Midbrain (tissue), 1 donor: ENCODE measurements around the gene CLDN9.
A peak's percentile ranks its signal among the peaks of the same experiment; 100 is the strongest.

Experiments
- DNase-seq: peaks from one replicate; lab custom pipeline; 2025; lab: John Stamatoyannopoulos, UW

Gene CLDN9, protein sequence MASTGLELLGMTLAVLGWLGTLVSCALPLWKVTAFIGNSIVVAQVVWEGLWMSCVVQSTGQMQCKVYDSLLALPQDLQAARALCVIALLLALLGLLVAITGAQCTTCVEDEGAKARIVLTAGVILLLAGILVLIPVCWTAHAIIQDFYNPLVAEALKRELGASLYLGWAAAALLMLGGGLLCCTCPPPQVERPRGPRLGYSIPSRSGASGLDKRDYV

DNA sequence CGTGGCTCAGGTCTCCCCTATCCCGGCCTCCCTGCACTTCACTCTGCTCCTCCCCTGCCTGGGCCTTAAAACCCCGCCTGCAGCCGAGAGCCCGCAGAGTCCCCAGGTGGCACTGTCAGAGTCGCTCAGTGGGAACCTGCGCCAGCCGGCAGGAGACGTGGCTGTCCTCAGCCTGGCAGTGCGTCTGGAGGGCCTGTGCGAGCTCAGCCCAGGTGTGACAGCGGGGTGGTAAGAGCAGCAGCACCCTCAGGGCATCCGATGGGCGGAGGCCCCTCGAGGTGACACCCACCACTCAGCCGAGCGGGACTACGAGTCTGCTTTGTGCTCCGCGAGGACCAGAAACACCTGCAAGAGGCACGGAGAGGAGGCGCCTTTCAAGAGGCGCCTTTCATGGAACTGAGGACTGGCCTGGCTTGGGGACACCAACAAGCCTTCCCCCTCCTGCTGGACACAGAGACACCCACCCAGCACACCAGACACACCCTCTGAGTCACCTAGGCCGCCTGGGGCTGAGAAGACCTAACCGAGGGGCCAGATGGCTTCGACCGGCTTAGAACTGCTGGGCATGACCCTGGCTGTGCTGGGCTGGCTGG lies at the start of gene CLDN9:
TSS of gene CLDN9 (plus strand) at position 96 of the 593 bp plus-strand sequence. CDS start at position 536, 440 bp downstream.
- DNase-seq, result no peak

DNA sequence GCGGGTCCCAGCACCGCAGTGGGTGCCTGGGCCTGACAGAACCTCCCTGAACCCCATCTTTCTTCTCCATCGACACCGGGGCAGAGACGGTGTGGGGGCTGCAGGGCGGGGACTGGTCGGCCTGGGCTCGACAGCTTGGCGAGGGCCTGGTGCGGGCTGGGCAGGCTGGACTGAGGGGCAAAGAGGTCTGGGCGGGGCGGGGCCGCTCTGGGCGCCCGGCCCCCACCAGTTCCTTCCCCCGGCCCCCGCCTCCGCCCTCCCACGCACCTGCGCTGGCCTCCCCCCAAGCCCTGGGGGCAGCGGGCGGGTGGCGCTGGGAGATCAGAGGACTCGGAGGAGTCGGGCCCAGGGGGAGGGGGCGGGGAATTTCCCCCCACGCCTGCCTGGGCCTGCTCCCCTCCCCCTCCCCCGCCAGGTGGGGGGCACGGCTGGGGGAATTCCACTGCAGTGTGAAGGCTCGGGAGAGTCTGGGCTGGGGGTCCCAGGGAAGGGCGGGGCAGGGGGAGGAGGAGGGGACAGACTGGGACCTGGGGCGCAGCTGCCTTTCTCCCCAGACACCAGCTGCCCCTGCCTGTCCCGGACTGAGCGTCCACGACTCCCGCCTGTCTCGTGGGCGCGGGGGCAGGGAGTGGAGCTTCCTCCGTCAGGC lies 49.5 kb upstream of the CLDN9 start:
- no peak for DNase-seq

DNA sequence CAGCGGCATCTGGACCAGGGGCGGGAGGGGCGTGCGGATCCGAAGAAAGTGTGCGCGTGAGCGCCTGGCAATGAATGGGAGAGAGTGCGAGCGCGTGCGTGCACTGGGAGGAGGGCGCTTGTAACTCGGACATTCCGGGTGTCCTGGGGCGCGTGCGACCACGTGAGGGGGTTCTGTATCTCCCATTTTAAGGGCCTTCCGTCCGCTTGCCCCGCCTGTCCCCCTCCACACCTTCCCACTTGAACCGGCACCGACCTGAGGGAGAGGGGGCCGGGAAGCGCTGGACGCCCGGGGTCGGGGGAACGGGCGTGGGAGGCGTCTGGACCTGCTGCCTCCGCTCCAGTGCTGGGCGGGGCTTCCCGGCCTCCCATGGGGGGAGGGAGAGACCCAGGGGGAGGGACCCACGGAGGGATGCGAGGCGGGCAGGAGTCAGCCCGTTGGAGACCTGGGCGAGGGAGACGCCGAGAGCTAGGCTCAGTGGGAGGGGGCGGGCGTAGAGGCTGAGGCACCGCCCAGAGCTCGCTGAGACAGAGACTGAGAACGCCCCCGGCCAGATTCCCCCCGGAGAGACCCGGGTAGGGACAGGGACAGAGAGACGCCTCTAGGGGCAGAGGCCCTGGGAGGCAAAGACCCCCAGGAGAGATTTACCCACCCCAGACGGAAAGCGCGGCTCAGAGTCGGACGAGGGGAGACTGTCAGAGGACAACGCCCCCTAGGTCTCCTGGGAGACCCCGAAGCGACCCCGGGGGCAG lies 48.8 kb upstream of the CLDN9 start, which contains the start of gene KREMEN2:
TSS of gene KREMEN2 (plus strand) at position 553 of the 752 bp plus-strand sequence. CDS start 246 bp downstream, outside the sequence.
- no peak for DNase-seq

DNA sequence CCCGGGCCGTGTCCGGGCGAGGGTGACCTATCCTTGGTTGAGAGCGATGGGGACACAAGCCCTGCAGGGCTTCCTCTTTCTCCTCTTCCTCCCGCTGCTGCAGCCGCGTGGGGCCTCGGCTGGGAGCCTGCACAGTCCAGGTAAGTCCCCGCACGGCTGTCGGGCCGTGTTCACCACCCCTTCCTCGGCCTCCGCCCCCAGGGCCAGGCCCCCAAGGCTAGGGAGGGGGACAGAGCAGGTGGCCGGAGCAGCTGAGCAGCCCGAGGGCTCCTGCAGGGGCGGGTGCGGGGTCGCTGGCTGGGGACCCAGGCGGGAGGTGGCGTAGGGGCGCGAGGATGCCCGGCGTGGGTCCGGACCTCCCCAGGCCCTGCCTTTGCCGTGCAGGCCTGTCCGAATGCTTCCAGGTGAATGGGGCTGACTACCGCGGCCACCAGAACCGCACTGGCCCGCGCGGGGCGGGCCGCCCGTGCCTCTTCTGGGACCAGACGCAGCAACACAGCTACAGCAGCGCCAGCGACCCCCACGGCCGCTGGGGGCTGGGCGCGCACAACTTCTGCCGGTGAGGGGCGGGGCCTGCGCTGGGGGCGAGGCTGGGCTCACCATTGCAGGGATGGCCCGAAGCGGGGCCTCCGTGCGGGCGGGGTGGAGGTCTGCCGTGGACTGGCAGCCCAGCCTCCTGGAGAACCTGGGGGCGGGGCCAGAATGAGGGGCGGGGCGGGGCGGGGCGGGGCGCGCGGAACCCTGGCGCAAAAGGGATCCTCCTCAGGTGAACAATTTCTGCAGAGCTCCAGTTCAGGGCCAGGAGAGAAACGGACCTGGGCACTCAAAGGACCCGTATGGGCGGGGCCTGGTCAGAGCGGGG lies 48.0 kb upstream of the CLDN9 start:
- DNase-seq, result no peak

DNA sequence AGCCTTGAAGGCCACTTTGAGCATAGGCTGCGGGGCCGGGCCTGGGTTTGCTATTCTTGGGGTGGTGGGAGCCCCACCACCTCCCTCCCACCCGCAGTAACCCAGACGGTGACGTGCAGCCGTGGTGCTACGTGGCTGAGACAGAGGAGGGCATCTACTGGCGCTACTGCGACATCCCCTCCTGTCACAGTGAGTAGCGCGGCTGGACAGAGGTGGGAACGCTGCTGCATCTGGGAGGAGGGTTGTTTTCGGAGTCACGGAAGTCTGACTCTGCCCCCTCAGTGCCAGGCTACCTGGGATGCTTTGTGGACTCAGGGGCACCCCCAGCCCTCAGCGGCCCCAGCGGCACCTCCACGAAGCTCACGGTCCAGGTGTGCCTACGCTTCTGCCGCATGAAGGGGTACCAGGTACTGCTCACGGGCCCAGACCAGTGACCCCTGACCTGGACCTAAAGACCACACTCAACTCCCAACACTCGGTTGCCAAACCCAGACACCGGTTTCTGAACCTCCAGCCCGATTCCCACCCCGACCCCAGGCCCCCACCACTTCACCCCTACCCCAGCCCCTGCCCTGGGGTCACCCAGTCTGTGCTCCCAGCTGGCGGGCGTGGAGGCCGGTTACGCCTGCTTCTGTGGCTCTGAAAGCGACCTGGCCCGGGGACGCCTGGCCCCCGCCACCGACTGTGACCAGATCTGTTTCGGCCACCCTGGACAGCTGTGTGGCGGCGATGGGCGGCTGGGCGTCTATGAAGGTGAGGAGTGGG lies 46.5 kb upstream of the CLDN9 start:
- no peak for DNase-seq

DNA sequence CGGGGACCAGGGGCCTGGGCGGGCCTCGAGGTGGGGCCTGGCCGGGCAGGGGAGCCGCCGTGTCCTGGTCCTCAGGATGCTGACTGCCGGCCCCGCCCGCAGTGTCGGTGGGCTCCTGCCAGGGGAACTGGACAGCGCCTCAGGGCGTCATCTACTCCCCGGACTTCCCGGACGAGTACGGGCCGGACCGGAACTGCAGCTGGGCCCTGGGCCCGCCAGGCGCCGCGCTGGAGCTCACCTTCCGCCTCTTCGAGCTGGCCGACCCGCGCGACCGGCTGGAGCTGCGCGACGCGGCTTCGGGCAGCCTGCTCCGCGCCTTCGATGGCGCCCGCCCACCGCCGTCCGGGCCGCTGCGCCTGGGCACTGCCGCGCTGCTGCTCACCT lies 45.9 kb upstream of the CLDN9 start:
- no peak for DNase-seq

DNA sequence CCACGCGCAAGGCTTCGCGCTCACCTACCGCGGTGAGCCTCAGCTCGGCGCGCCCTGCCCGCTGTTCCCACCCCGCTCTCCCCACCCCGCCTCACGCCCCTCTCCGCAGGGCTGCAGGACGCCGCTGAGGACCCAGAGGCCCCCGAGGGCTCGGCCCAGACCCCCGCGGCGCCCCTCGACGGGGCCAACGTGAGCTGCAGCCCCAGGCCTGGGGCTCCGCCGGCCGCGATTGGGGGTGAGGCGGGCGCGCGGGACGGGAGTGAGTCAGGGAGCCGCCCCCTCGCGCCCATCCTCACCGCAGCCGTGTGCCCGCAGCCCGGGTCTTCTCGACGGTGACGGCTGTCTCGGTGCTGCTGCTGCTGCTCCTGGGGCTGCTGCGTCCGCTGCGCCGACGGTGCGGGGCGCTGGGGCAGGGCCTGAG lies 45.5 kb upstream of the CLDN9 start:
- no peak for DNase-seq

DNA sequence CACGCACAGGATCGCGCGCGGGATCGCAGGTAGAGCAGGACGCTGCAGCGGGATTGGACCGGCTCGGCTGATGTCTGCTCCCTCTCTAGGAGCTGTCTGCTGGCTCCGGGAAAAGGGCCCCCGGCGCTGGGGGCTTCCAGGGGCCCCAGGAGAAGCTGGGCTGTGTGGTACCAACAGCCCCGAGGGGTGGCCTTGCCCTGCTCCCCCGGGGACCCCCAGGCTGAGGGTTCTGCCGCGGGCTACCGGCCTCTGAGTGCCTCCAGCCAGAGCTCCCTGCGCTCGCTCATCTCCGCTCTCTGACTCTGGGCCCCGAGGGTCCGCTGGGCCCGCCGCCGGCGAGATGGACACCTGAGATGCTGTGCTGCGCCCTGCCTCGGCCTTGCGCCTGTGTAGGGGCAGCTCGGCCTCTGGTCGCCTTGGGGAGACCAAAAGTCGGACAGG lies 45.0 kb upstream of the CLDN9 start:
- DNase-seq, result no peak

DNA sequence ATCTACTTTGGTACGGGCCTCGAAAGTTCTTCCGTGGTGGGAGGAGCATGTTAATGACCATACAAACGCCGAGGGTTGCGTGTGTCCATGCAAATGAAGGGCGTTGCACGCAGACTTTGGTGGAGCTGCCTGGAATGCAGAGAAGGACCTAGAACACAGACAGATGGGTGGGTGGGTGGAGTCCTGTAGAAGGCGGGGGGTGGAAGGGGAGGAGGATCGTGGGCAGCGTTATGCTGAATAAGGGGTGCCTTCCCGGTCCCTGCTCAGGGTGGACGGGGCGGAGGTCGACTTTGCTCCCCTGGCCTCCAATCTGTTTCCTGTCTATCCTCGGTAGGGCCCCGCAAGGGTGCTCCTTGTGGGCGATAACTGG lies 44.4 kb upstream of the CLDN9 start:
- no peak for DNase-seq

DNA sequence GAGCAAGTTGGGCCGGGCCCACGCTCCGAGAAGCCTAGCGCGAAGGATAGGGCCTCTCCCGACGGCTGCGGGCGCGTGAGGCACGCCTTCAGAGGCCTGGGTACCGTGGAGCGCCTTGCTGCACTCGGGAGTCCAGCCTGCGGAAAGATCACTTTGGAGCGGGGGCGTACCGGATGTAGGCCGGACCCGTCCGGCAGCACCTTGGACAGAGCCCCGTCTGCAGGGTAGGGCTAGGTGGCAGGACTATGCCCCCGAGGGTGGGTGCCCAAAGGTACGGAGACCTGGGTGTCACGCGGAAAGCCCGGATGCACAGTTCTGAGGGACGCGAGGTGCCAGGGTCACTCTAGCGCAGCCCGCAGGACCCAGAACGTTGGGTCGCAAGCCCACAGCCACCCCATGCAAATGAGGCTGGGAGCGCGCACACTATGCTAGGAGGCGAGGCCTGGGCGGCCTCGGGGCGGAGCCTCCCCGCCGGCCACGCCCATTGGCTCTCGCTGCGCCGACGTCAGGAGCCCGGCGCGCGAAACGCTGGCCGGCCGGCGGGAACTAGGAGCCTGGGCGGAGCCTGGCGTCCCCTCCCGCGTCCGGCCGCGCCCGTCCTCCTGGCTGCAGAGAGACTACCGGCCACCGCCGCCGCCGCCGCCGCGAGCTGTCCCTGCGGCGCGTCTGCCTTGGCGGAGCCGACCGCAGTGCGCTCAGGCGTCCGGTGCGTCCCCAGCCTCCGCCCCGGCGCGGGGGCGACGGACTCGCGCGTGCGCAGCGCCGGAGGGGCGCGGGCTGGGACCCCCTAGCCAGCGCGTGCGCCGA lies 43.8 kb upstream of the CLDN9 start, which contains the start of gene PAQR4:
TSS of gene PAQR4 (plus strand) at position 611 of the 807 bp plus-strand sequence. CDS start 327 bp downstream, outside the sequence.
- peak; percentile 92 for DNase-seq

DNA sequence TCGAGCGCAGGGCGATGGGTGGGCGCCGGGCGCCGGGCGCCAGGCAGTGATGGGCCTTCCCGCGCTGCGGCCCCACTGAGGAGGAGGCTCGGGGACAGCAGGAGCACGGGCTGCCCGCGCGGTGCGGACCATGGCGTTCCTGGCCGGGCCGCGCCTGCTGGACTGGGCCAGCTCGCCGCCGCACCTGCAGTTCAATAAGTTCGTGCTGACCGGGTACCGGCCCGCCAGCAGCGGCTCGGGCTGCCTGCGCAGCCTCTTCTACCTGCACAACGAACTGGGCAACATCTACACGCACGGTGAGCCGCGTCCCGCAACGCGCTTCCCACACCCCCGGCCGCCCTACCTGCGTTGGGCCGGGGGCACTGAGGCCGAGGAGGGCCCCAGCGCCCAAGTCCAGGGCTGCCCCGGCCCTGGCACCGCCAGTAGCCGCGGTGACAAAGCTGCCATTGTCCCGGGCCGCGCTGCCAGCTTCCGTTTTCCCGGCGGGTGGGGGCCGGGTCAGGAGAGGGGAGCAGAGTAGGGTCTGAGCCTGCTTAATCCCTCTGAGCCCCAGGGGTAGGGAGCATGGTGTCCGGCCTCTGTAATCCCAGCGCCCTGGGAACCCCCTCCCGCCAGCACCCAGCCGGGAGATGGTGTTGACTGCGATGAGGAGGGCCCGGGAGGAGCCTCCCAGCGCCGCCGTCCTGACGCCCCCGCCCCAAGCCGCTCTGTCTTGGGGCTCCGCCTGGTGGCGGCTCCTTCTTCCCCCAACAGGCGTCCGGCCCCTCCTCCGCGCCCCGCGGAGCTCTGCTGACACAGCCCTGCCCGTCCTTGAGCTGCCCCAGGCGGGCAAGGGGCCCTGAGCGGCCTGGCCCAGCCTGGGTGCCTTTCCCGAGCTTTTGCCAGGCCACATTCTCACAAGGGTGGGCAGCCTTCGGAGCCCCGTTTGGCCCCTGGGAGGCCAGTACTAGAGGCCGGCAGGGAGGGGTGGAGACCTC lies 42.9 kb upstream of the CLDN9 start:
- peak; percentile 66 for DNase-seq

DNA sequence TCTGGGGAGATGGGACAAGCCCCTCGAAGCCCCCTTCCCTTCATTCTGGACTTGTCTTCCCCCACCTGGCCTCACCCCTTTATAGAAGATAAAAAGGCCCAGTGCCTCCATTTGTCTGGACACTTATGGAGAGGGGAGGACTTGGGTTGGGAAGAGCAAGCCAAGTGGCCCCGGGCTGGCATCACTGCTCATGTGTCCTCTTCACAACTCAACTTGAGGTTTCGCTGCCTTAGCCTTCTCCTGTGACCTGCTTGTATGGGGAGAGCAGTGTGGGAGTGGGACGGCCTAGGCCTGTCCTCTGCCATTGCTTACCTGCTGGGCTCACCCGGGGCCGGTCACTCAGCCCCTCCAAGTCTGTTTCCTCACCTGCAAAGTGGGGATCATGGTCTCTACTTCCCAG lies 42.2 kb upstream of the CLDN9 start:
- DNase-seq, result no peak

DNA sequence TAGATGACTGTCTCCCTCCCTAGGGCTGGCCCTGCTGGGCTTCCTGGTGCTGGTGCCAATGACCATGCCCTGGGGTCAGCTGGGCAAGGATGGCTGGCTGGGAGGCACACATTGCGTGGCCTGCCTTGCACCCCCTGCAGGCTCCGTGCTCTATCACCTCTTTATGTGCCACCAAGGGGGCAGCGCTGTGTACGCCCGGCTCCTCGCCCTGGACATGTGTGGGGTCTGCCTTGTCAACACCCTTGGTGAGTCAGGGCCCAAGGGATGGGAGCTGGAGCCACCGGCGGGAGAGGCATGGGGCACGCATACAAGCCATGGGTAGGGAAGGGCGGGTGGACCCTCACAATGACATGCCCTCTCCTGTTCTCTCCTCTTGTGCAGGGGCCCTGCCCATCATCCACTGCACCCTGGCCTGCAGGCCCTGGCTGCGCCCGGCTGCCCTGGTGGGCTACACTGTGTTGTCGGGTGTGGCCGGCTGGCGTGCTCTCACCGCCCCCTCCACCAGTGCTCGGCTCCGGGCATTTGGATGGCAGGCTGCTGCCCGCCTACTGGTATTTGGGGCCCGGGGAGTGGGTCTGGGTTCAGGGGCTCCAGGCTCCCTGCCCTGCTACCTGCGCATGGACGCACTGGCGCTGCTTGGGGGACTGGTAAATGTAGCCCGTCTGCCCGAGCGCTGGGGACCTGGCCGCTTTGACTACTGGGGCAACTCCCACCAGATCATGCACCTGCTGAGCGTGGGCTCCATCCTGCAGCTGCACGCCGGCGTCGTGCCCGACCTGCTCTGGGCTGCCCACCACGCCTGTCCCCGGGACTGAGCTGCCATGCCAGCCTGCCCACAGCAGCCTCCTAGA lies 41.4 kb upstream of the CLDN9 start:
- no peak for DNase-seq

DNA sequence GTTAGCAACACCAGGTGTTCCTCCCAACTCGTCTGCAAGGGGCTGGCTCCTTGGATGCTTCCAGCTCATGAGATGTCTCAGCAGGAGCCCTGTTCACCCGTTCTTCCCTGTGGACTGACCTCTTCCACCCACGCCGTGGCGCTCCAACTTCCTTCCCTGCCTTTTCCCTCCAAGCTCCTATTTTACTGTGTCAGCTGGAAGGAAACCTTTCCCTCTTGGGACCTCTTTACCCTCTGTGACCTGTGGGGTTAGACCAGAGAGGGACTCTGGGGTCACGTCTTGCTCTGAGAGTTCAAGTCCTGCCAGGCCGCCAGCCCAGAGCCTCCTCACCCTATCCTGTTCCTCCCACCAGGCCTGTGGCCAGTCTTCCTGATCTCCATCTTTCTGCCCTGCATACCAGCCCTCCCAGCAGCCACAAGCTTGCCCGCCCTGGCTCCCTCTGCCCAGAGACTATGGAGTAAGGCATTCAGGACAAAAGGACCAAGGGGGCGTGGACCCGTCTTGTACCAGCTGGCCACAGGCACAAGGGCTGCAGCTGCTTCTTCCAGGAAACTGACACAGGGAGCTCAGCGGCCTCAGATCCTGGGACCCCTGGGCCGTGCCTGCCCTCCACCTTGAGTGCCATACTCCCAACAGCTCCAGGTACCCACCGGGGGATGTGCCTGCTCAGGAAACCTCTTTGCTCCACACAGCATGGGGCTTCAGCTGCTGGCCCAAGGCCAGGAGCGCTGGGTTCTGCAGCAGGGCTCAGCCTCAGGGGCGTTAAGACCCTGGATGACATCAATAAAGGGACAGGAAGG lies 40.5 kb upstream of the CLDN9 start:
- no peak for DNase-seq

DNA sequence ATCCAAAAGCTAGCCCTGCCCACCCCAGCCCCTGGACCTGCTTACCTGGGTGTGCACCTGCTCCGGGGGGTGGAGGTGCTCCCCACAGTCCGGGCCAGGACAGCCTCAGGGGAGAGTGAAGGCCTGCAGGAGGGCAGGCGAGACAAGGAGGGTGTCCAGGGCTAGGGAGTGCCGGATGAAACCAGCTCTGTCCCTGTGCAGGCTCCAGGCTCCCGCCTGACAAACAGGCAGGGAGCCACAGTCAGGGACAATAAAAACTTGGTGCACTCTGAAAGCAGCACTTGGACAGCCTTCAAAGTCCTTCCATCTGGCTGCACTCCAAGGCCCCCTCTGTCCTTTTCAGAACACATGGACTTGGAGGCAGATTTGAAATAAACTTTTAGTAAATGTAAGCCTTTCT lies 39.6 kb upstream of the CLDN9 start:
- peak; percentile 69 for DNase-seq

DNA sequence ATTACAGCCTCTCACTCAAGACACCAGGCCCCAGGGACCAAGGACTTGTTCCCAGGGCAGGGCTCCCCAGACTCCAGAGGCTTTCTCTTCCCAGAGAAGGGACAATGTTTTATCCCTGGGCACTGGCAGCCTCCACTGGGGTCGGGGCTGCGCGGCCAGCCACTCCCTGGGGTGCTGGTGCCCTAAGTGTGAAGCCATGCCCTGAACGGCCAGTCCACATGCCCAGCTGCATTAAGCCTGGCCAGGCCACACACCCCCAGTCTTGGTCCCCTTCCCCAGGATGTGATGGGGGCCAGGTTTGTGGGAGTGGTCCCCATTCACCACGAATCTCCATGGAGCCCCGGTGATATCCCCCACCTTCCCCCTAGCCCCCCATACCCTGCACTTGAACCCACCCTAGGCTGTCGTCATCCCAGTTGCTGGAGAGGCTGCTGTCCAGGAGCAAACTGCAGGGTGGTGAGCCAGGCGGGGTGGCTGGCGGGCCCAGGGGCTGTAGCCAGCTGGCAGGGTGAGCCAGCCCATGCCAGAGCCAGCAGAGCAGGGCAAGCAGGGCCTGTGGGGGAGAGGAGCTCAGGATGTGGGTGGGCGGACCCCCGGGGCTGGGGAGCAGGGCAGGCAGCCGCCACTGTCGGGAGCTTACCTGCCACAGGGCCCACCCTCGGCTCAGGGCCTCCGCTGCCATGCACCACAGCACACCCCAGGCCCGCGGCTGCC lies 39.0 kb upstream of the CLDN9 start:
- peak; percentile 37 for DNase-seq
